Liver (tissue), 3 donors: ENCODE results near the gene ZNF846.
"Not testable (repeated sequence)": the region's sequence is repeated elsewhere in the genome, so short reads cannot be mapped to it uniquely, and the experiment has no call there.

Source experiments
- FOXA2 ChIP-seq: IDR thresholded peaks from 2 replicates; pipeline ENCODE4 v1.6.1; 2016; ENCODE audit warnings: antibody characterized with exemption
- JUND ChIP-seq, 2 donors: IDR thresholded peaks; 2 replicates each; pipeline ENCODE4 v1.6.1; 2016; ENCODE audit warnings: antibody characterized with exemption in 2 of 2
- RAD21 ChIP-seq, 2 donors: IDR thresholded peaks; 2 replicates each; pipeline ENCODE4 v1.6.1; 2016; ENCODE audit warnings: antibody characterized with exemption in 2 of 2, mild to moderate bottlenecking in 2 of 2
- SP1 ChIP-seq: IDR thresholded peaks from 2 replicates; pipeline ENCODE4 v1.6.1; 2018; ENCODE audit warnings: antibody characterized with exemption, mild to moderate bottlenecking
- TAF1 ChIP-seq: conservative IDR thresholded peaks from 2 replicates; pipeline ENCODE4 v1.6.1; 2016; ENCODE audit warnings: antibody characterized with exemption, mild to moderate bottlenecking
- YY1 ChIP-seq: IDR thresholded peaks from 2 replicates; pipeline ENCODE4 v1.6.1; 2016; ENCODE audit warnings: antibody characterized with exemption, mild to moderate bottlenecking
- TF ChIP-seq, protein P1 (sequence below): fragments of 150-350 bp; IDR thresholded peaks from 2 replicates; pipeline ENCODE4 v1.5.1; 2017; ENCODE audit warnings: improper control_type of control experiment, low read depth, low read length; ENCODE audit not compliant: missing input control
- TF ChIP-seq, protein P2 (sequence below): IDR thresholded peaks from 2 replicates; pipeline ENCODE4 v1.6.1; 2016; ENCODE audit warnings: antibody characterized with exemption
- TF ChIP-seq, protein P3 (sequence below): IDR thresholded peaks from 2 replicates; pipeline ENCODE4 v1.6.1; 2016; ENCODE audit warnings: antibody characterized with exemption
- TF ChIP-seq, protein P4 (sequence below): IDR thresholded peaks from 2 replicates; pipeline ENCODE4 v1.6.1; 2016; ENCODE audit warnings: antibody characterized with exemption, mild to moderate bottlenecking
- TF ChIP-seq, protein P5 (sequence below): IDR thresholded peaks from 2 replicates; pipeline ENCODE4 v1.6.1; 2016; ENCODE audit warnings: antibody characterized with exemption
- donor health status: healthy.
- donor health status: healthy.

DNA sequence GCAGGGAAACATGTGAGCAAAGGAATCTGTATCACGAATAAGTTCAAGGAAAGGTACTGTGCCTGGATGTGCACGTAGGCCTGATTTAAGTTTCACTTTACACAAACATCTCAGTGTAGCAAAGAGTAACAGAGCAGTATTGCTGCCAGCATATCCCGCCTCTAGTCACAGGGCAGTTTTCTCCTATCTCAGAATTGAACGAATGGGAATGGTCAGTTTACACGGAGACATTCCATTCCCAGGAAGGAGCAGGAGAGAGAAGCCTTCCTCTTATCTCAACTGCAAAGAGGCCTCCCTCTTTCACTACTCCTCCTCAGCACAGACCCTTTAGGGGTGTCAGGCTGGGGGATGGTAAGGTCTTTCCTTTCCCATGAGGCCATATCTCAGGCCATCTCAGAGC, 21.0 kb upstream of the ZNF846 start:
- TF ChIP-seq, protein P1, sequence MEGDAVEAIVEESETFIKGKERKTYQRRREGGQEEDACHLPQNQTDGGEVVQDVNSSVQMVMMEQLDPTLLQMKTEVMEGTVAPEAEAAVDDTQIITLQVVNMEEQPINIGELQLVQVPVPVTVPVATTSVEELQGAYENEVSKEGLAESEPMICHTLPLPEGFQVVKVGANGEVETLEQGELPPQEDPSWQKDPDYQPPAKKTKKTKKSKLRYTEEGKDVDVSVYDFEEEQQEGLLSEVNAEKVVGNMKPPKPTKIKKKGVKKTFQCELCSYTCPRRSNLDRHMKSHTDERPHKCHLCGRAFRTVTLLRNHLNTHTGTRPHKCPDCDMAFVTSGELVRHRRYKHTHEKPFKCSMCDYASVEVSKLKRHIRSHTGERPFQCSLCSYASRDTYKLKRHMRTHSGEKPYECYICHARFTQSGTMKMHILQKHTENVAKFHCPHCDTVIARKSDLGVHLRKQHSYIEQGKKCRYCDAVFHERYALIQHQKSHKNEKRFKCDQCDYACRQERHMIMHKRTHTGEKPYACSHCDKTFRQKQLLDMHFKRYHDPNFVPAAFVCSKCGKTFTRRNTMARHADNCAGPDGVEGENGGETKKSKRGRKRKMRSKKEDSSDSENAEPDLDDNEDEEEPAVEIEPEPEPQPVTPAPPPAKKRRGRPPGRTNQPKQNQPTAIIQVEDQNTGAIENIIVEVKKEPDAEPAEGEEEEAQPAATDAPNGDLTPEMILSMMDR: not testable (repeated sequence)
- TF ChIP-seq TAF1; FOXA2; YY1; RAD21 (IDR thresholded peaks at IDR 0.05); JUND (IDR thresholded peaks at IDR 0.05); SP1: not testable (repeated sequence)
- TF ChIP-seq, protein P2, sequence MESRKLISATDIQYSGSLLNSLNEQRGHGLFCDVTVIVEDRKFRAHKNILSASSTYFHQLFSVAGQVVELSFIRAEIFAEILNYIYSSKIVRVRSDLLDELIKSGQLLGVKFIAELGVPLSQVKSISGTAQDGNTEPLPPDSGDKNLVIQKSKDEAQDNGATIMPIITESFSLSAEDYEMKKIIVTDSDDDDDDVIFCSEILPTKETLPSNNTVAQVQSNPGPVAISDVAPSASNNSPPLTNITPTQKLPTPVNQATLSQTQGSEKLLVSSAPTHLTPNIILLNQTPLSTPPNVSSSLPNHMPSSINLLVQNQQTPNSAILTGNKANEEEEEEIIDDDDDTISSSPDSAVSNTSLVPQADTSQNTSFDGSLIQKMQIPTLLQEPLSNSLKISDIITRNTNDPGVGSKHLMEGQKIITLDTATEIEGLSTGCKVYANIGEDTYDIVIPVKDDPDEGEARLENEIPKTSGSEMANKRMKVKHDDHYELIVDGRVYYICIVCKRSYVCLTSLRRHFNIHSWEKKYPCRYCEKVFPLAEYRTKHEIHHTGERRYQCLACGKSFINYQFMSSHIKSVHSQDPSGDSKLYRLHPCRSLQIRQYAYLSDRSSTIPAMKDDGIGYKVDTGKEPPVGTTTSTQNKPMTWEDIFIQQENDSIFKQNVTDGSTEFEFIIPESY: not testable (repeated sequence)
- TF ChIP-seq, protein P3, sequence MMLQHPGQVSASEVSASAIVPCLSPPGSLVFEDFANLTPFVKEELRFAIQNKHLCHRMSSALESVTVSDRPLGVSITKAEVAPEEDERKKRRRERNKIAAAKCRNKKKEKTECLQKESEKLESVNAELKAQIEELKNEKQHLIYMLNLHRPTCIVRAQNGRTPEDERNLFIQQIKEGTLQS: not testable (repeated sequence)
- TF ChIP-seq, protein P4, sequence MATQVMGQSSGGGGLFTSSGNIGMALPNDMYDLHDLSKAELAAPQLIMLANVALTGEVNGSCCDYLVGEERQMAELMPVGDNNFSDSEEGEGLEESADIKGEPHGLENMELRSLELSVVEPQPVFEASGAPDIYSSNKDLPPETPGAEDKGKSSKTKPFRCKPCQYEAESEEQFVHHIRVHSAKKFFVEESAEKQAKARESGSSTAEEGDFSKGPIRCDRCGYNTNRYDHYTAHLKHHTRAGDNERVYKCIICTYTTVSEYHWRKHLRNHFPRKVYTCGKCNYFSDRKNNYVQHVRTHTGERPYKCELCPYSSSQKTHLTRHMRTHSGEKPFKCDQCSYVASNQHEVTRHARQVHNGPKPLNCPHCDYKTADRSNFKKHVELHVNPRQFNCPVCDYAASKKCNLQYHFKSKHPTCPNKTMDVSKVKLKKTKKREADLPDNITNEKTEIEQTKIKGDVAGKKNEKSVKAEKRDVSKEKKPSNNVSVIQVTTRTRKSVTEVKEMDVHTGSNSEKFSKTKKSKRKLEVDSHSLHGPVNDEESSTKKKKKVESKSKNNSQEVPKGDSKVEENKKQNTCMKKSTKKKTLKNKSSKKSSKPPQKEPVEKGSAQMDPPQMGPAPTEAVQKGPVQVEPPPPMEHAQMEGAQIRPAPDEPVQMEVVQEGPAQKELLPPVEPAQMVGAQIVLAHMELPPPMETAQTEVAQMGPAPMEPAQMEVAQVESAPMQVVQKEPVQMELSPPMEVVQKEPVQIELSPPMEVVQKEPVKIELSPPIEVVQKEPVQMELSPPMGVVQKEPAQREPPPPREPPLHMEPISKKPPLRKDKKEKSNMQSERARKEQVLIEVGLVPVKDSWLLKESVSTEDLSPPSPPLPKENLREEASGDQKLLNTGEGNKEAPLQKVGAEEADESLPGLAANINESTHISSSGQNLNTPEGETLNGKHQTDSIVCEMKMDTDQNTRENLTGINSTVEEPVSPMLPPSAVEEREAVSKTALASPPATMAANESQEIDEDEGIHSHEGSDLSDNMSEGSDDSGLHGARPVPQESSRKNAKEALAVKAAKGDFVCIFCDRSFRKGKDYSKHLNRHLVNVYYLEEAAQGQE: not testable (repeated sequence)
- TF ChIP-seq, protein P5, sequence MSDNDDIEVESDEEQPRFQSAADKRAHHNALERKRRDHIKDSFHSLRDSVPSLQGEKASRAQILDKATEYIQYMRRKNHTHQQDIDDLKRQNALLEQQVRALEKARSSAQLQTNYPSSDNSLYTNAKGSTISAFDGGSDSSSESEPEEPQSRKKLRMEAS: not testable (repeated sequence)
